ENCODE data around the gene RELA. TPM values are rescaled to one million over a fixed set of nuclear protein-coding genes. Genes with fewer than 3 reads are reported as not detected.

Gene RELA
- total RNA-seq, 4 donors from 2014 or later = 31.5 to 65.7 (median 34.6) TPM

DNA sequence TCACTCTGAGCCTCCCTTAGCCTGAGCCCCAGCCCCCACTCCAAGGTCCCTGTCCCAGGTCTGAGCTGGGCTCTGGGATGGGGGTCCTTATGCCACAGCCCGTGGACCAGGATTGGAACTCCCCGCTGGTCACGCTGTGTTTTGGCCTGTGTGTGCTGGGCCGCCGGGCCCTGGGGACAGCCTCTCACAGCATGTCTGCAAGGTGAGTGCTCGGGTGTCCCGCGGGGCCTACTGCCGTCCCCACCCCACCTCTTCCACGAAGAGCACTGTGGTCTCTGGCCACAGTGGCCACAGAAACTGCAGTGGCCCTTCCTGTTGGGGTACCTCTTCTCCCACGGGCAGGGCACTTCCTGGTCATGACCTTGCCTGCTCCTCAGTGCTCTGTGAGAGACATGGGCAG lies 28.3 kb downstream of the RELA start:
- TF ChIP-seq, protein P1, sequence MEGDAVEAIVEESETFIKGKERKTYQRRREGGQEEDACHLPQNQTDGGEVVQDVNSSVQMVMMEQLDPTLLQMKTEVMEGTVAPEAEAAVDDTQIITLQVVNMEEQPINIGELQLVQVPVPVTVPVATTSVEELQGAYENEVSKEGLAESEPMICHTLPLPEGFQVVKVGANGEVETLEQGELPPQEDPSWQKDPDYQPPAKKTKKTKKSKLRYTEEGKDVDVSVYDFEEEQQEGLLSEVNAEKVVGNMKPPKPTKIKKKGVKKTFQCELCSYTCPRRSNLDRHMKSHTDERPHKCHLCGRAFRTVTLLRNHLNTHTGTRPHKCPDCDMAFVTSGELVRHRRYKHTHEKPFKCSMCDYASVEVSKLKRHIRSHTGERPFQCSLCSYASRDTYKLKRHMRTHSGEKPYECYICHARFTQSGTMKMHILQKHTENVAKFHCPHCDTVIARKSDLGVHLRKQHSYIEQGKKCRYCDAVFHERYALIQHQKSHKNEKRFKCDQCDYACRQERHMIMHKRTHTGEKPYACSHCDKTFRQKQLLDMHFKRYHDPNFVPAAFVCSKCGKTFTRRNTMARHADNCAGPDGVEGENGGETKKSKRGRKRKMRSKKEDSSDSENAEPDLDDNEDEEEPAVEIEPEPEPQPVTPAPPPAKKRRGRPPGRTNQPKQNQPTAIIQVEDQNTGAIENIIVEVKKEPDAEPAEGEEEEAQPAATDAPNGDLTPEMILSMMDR (IDR thresholded peaks at IDR 0.05; ENCODE audit: low read depth) = no peak

DNA sequence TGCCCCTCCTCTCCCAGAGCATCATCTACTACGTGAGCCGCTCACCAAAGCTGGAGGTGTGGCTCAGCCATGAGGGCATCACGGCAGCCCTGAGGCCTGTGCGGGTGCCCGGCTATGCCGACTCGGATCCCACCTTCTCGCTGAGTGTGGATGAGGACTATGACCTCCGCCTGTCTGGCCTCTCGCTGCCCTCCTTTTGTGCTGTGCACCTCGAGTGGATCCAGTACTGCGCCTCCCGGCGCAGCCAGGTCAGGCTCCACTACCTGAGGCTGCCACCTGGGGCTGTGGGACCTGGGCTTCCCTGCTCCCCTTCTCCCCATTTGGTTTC lies 28.6 kb downstream of the RELA start:
- TF ChIP-seq, protein P1 (IDR thresholded peaks at IDR 0.05; ENCODE audit: low read depth) = no peak

DNA sequence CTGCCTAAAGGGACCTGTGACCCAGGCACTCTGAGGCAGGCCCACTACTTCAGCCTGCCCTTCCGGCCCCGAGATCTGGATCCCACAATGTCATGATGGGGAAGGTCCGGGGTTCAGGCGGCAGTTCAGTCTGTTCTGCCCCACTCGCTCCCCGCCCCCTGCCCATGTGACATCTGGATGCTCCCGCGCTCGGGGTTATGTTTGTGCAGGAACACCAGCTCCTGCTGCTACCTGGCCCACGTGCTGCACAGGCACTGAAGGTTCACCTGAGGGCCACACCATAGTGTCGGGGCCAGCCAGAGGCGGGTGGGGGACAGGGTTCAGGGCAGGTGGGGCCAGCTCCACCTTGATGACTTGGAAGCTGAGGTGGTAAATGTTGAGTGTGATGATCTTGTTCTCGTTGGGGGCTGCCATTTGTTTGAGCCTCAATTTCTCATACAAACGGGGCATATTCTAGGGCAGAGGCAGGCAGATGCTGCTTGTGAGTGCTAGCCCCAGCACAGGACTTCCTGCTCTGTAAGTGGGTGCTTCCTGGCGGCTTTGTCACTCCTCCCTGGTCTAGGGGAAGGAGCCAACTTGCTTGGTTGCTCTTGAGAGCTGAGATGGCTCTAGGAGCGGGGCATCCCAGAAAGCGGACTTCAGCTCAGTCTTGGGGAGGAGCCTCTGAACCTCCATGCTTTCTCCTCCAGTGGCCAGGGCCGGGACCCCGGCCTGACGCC lies 29.2 kb downstream of the RELA start:
- TF ChIP-seq, protein P1 (IDR thresholded peaks at IDR 0.05; ENCODE audit: low read depth) = no peak

DNA sequence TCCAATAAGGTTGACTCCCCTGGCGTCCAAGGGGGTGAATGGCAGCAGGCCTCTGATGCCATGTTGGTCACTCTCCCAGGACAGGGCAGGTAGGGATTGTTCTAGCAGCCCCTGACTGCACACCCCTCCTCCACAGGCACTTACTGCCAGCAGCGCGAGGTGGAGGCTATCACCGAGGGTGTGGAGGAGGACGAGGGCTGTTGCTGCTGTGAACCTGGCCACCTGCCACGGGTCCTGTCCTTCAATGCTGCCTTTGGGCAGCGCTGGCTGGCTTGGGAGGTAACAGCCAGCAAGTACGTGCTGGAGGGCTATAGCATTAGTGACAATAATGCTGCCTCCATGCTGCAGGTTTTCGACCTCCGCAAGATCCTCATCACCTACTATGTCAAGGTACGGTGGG lies 32.5 kb downstream of the RELA start:
- TF ChIP-seq, protein P1 (IDR thresholded peaks at IDR 0.05; ENCODE audit: low read depth) = no peak

DNA sequence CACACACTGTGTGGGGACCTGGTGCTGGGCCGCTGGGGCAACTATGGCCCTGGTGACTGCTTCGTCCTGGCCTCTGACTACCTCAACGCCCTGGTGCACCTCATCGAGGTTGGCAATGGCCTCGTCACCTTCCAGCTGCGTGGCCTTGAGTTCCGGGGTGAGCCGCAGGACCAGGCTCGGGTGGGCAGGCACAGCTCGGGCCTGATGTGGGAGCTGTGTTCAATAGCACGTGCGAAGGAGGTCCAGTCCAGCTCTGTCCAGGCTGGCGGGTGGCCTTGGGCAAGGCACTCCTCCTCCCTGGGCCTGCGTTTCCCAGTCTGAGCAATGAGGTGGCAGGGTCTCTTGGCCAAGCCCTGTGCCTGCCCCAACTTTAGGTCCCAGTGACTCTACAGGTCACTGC lies 33.1 kb downstream of the RELA start:
- TF ChIP-seq, protein P1 (IDR thresholded peaks at IDR 0.05; ENCODE audit: low read depth) = no peak

DNA sequence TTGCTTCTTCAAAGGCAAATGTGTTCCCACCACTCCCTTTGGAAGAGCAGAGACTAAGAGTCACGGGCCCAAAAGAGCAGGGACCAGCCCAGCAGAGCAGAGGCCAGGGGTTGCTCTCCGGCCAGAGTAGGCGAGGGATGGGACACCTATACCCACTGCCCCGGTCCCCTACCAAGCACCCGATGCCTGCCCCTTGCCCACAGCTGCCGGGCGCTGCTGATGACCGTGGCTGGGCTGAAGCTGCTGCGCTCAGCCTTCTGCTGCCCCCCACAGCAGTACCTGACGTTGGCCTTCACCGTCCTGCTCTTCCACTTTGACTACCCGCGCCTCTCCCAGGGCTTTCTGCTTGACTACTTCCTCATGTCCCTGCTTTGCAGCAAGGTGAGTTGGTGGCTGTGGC lies 35.5 kb downstream of the RELA start:
- TF ChIP-seq, protein P1 (IDR thresholded peaks at IDR 0.05; ENCODE audit: low read depth) = no peak

DNA sequence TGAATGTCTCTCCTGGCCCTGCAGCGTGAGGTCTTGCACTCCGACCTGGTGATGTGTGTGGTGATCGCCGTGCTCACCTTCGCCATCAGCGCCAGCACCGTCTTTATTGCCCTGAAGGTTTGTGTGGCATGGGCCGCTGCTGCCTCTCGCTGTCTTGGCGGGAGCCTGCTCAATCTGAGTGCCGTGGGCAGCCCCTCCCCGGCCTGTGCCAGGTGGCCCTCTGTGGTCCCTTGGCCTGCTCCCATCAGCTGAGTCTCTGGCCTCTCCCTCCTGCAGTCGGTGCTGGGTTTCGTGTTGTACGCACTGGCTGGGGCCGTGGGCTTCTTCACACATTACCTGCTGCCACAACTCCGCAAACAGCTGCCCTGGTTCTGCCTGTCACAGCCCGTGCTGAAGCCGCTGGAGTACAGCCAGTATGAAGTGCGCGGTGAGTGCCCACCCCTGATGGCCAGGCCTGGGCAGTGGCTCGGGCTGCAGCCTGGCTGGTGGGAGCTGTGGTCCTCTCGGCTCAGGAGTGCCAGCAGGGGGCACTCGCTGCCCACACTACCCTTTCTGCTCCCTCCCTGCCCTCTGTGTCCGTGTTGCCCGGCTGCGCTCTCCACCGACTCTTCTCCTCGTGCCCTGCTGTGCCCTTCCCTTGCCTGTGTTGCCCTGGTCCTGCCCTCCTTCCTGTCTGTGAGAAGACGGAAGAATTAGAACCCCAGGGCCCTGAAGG lies 36.9 kb downstream of the RELA start:
- TF ChIP-seq, protein P1 (IDR thresholded peaks at IDR 0.05; ENCODE audit: low read depth) = no peak
